Activated CD8-positive, alpha-beta memory T cell treated with anti-CD3 and anti-CD28 coated beads for 36 hours (primary cell): ENCODE measurements around the gene ZNF813. TPM values are rescaled to one million over a fixed set of nuclear protein-coding genes. Genes with fewer than 3 reads are reported as not detected.

Experiments used
- CTCF ChIA-PET: fragments of 350-600 bp; sonication (Branson Sonifier 250); formaldehyde crosslinking; loops from one replicate; lab custom pipeline; 2021; ENCODE audit warnings: antibody characterized with exemption; lab: Charles Lee
- POLR2A ChIA-PET: fragments of 350-600 bp; sonication (Branson Sonifier 250); formaldehyde crosslinking; loops from one replicate; lab custom pipeline; 2021; ENCODE audit warnings: antibody characterized with exemption; lab: Charles Lee
- total RNA-seq, 2 experiments: library from RNA; stranded (reverse); gene quantifications; one replicate each; pipeline ENCODE4 v1.2.3, GENCODE V29; 2021

The ZNF813 gene
- total RNA-seq, 2 experiments from 2014 or later: 5.7 to 6.0 TPM

DNA sequence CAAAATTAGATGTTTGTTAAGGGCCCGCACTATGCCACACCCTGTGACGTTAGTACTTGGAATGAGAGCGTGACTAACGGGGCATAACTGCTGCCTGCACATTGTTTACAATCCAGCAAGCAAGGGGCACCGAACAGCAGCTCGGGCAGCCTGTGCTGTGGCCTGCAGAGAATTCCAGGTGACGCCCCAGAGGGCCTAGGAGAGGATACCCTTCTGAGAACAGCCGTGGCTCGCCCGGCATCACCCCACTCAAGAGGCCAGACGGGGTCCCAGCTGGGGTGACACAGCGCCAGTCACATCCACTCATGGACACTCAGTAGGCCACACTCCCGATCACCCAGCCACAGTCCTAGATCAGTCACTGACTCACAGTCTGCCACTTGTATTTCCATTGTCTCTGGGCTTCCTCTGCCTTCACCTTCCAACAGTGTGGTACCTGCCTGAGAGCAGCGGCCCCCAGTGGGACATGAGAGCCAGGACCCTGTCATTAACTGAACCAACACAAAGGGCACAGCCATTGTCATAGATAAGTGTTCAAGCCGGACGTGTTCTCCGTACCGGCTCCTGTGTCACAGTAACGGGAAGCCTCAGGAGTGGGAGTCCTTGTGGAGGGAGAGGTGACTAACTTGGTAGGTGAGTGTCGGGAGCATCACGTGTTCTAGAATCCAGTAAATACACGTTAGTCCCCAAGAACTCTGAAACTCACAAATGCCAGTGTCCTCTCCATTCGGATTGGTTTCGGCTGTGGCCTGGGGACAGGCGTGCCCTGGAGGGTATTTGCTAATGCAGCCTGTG is 77.9 kb downstream of the ZNF813 start:
- POLR2A ChIA-PET: no interaction called here
- CTCF ChIA-PET: no interaction called here

Other genes starting within 250 kb of the ZNF813 start
- gene ZNF677, start 212.9 kb upstream of the ZNF813 start, total RNA-seq: 1 to 10 TPM; 4.9 to 5.0 TPM
- gene VN1R2, start 209.4 kb upstream of the ZNF813 start, total RNA-seq: not detected
- gene VN1R4, start 200.0 kb upstream of the ZNF813 start, total RNA-seq: not detected
- gene ZNF845, start 134.0 kb upstream of the ZNF813 start, total RNA-seq: 1 to 10 TPM; 4.8 to 5.1 TPM
- gene ZNF525, start 102.0 kb upstream of the ZNF813 start, total RNA-seq: 10 to 100 TPM; 17.0 to 18.3 TPM
- 1 to 10 TPM; 8.8 to 9.7 TPM for gene ZNF765, start 72.6 kb upstream of the ZNF813 start, total RNA-seq
- 1 to 10 TPM; 9.5 to 9.7 TPM for gene ZNF761, start 35.7 kb upstream of the ZNF813 start, total RNA-seq
- 10 to 100 TPM; 15.6 to 18.8 TPM for gene ZNF331, start 70.4 kb downstream of the ZNF813 start, total RNA-seq
- not detected for gene DPRX, start 164.3 kb downstream of the ZNF813 start, total RNA-seq